ENCODE results near the gene RBM47. TPM values are rescaled to one million over a fixed set of nuclear protein-coding genes. Genes with fewer than 3 reads are reported as not detected.

The RBM47 gene
- total RNA-seq, 8 experiments from 2014 or later: 0.38 to 16.9 (median 1.8) TPM

GRCh38 chr4:40500781-40501180 lies 128.9 kb downstream of the RBM47 start:
- no peaks in the 10 kb centered on the region for H3K4me1 ChIP-seq (replicated peaks in 1 of 2)
- H3K4me3 ChIP-seq: no peak overlapping the region
- 8 to 92% (median 81%) methylated on average over 2 to 6 of the region's 6 CpGs for WGBS, 10 experiments
- in situ Hi-C loops (cut with MboI; ENCODE audit: low pct_unique_long_range_greater_than_20kb in 2 of 9, low sequenced_read_pairs in 9 of 9, unreplicated experiment in 9 of 9): no loop called here
- ATAC-seq (replicated peaks in 6 of 8): no peak
- no peak overlapping the region for H3K27ac ChIP-seq

- in situ Hi-C loops (cut with MboI; ENCODE audit: low pct_unique_long_range_greater_than_20kb in 2 of 9, low sequenced_read_pairs in 9 of 9, unreplicated experiment in 9 of 9): no loop called here
- 44 to 100% (median 84%) methylated on average over 1 to 3 of the region's 3 CpGs; no CpG with 5 or more reads in 3 of the 10 experiments for WGBS, 10 experiments
- Histone ChIP-seq H3K4me3 (no peak overlapping the region), H3K27ac (no peak overlapping the region), H3K4me1 (replicated peaks in 1 of 2) (peaks cover 0 to 10% of the 10 kb centered on the region in 2 donors)
- ATAC-seq (replicated peaks in 6 of 8): peak in 1 of 8 experiments; percentile 14
Observed at GRCh38 chr4:40493160-40493559, 136.5 kb downstream of the RBM47 start.

- peak in 5 of 8 experiments; percentile 41 to 71 (median 45) for ATAC-seq (replicated peaks in 6 of 8)
- WGBS, 10 experiments: 51 to 90% (median 77%) methylated on average over 3 of the region's 3 CpGs; no CpG with 5 or more reads in 5 of the 10 experiments
- no peak overlapping the region for H3K27ac ChIP-seq
Observed at GRCh38 chr4:40492691-40493090, 137.0 kb downstream of the RBM47 start.

GRCh38 chr4:40490481-40490880 lies 139.2 kb downstream of the RBM47 start:
- peaks cover 0 to 10% of the 10 kb centered on the region in 2 donors for H3K4me1 ChIP-seq (replicated peaks in 1 of 2)
- H3K4me3 ChIP-seq: no peak overlapping the region
- no peak overlapping the region for H3K27ac ChIP-seq
- 84 to 96% (median 93%) methylated on average over 4 to 10 of the region's 10 CpGs for WGBS, 10 experiments
- no peak for ATAC-seq (replicated peaks in 6 of 8)
- in situ Hi-C loops (cut with MboI; ENCODE audit: low pct_unique_long_range_greater_than_20kb in 2 of 9, low sequenced_read_pairs in 9 of 9, unreplicated experiment in 9 of 9): no loop called here

More at GRCh38 chr4:40492691-40493090, 137.0 kb downstream of the RBM47 start:
- no peak overlapping the region for H3K4me3 ChIP-seq
- in situ Hi-C loops (cut with MboI; ENCODE audit: low pct_unique_long_range_greater_than_20kb in 2 of 9, low sequenced_read_pairs in 9 of 9, unreplicated experiment in 9 of 9): no loop called here
- peaks cover 0 to 10% of the 10 kb centered on the region in 2 donors for H3K4me1 ChIP-seq (replicated peaks in 1 of 2)

- no peak for ATAC-seq (replicated peaks in 6 of 8)
- in situ Hi-C loops (cut with MboI; ENCODE audit: low pct_unique_long_range_greater_than_20kb in 2 of 9, low sequenced_read_pairs in 9 of 9, unreplicated experiment in 9 of 9): no loop called here
- Histone ChIP-seq H3K27ac (no peak overlapping the region), H3K4me3 (no peak overlapping the region), H3K4me1 (replicated peaks in 1 of 2) (peaks cover 0 to 10% of the 10 kb centered on the region in 2 donors)
Observed at GRCh38 chr4:40489961-40490360, 139.7 kb downstream of the RBM47 start.

GRCh38 chr4:40486534-40486933 lies 143.1 kb downstream of the RBM47 start:
- ATAC-seq (replicated peaks in 6 of 8): peak in 1 of 8 experiments; percentile 58
- no peak overlapping the region for H3K27ac ChIP-seq
- 88 to 100% (median 100%) methylated on average over 1 of the region's 1 CpG; no CpG with 5 or more reads in 4 of the 10 experiments for WGBS, 10 experiments
- H3K4me3 ChIP-seq: no peak overlapping the region
- in situ Hi-C loops (cut with MboI; ENCODE audit: low pct_unique_long_range_greater_than_20kb in 2 of 9, low sequenced_read_pairs in 9 of 9, unreplicated experiment in 9 of 9): no loop called here
- H3K4me1 ChIP-seq (replicated peaks in 1 of 2): no peaks in the 10 kb centered on the region

GRCh38 chr4:40484346-40485090 lies 145.1 kb downstream of the RBM47 start:
- H3K4me3 ChIP-seq: no peak overlapping the region
- in situ Hi-C loops (cut with MboI; ENCODE audit: low pct_unique_long_range_greater_than_20kb in 2 of 9, low sequenced_read_pairs in 9 of 9, unreplicated experiment in 9 of 9): no loop called here
- no peak for ATAC-seq (replicated peaks in 6 of 8)
- no peak overlapping the region for H3K27ac ChIP-seq
- 33 to 100% (median 91%) methylated on average over 1 of the region's 1 CpG; no CpG with 5 or more reads in 5 of the 10 experiments for WGBS, 10 experiments
- H3K4me1 ChIP-seq (replicated peaks in 1 of 2): no peaks in the 10 kb centered on the region

- H3K4me3 ChIP-seq: no peak overlapping the region
- in situ Hi-C loops (cut with MboI; ENCODE audit: low pct_unique_long_range_greater_than_20kb in 2 of 9, low sequenced_read_pairs in 9 of 9, unreplicated experiment in 9 of 9): no loop called here
- H3K4me1 ChIP-seq (replicated peaks in 1 of 2): no peaks in the 10 kb centered on the region
- no peak for ATAC-seq (replicated peaks in 6 of 8)
- H3K27ac ChIP-seq: no peak overlapping the region
- WGBS, 10 experiments: 61 to 91% (median 84%) methylated on average over 6 to 20 of the region's 21 CpGs
Observed at GRCh38 chr4:40482985-40483647, 146.5 kb downstream of the RBM47 start.

- Histone ChIP-seq H3K27ac (no peak overlapping the region), H3K4me1 (replicated peaks in 1 of 2) (no peaks in the 10 kb centered on the region), H3K4me3 (no peak overlapping the region)
- ATAC-seq (replicated peaks in 6 of 8): no peak
- in situ Hi-C loops (cut with MboI; ENCODE audit: low pct_unique_long_range_greater_than_20kb in 2 of 9, low sequenced_read_pairs in 9 of 9, unreplicated experiment in 9 of 9): no loop called here
- WGBS, 10 experiments: 85 to 100% (median 93%) methylated on average over 1 to 5 of the region's 7 CpGs; no CpG with 5 or more reads in 3 of the 10 experiments
Observed at GRCh38 chr4:40481977-40482376, 147.7 kb downstream of the RBM47 start.

- no peaks in the 10 kb centered on the region for H3K4me1 ChIP-seq (replicated peaks in 1 of 2)
- in situ Hi-C loops (cut with MboI; ENCODE audit: low pct_unique_long_range_greater_than_20kb in 2 of 9, low sequenced_read_pairs in 9 of 9, unreplicated experiment in 9 of 9): no loop called here
- H3K27ac ChIP-seq: no peak overlapping the region
- no peak for ATAC-seq (replicated peaks in 6 of 8)
- no peak overlapping the region for H3K4me3 ChIP-seq
- 0 to 72% (median 67%) methylated on average over 1 to 2 of the region's 2 CpGs; no CpG with 5 or more reads in 1 of the 10 experiments for WGBS, 10 experiments
Observed at GRCh38 chr4:40480291-40480690, 149.4 kb downstream of the RBM47 start.

GRCh38 chr4:40479378-40479777 lies 150.3 kb downstream of the RBM47 start:
- no peak for ATAC-seq (replicated peaks in 6 of 8)
- in situ Hi-C loops (cut with MboI; ENCODE audit: low pct_unique_long_range_greater_than_20kb in 2 of 9, low sequenced_read_pairs in 9 of 9, unreplicated experiment in 9 of 9): no loop called here
- Histone ChIP-seq H3K4me1 (replicated peaks in 1 of 2) (no peaks in the 10 kb centered on the region), H3K4me3 (no peak overlapping the region), H3K27ac (no peak overlapping the region)
- 17 to 100% (median 50%) methylated on average over 1 to 2 of the region's 2 CpGs; no CpG with 5 or more reads in 3 of the 10 experiments for WGBS, 10 experiments

- ATAC-seq (replicated peaks in 6 of 8): no peak
- Histone ChIP-seq H3K4me3 (no peak overlapping the region), H3K27ac (no peak overlapping the region), H3K4me1 (replicated peaks in 1 of 2) (peaks cover 0 to 7% of the 10 kb centered on the region in 2 donors)
- WGBS, 10 experiments: 47 to 100% (median 81%) methylated on average over 1 to 4 of the region's 4 CpGs; no CpG with 5 or more reads in 1 of the 10 experiments
- in situ Hi-C loops (cut with MboI; ENCODE audit: low pct_unique_long_range_greater_than_20kb in 2 of 9, low sequenced_read_pairs in 9 of 9, unreplicated experiment in 9 of 9): no loop called here
Observed at GRCh38 chr4:40475609-40476008, 154.1 kb downstream of the RBM47 start.

- ATAC-seq (replicated peaks in 6 of 8): peak in 1 of 8 experiments; percentile 46
- 33 to 100% (median 56%) methylated on average over 1 to 9 of the region's 9 CpGs for WGBS, 10 experiments
- in situ Hi-C loops (cut with MboI; ENCODE audit: low pct_unique_long_range_greater_than_20kb in 2 of 9, low sequenced_read_pairs in 9 of 9, unreplicated experiment in 9 of 9): no loop called here
- Histone ChIP-seq H3K4me3 (no peak overlapping the region), H3K4me1 (replicated peaks in 1 of 2) (peaks cover 0 to 7% of the 10 kb centered on the region in 2 donors), H3K27ac (no peak overlapping the region)
Observed at GRCh38 chr4:40473578-40474388, 155.9 kb downstream of the RBM47 start.
